ENCODE results near the gene PACRG. TPM values are rescaled to one million over a fixed set of nuclear protein-coding genes. Genes with fewer than 3 reads are reported as not detected.

The PACRG gene
- total RNA-seq, 4 donors from 2014 or later, result 0.95 to 1.3 TPM; not detected in 2

DNA sequence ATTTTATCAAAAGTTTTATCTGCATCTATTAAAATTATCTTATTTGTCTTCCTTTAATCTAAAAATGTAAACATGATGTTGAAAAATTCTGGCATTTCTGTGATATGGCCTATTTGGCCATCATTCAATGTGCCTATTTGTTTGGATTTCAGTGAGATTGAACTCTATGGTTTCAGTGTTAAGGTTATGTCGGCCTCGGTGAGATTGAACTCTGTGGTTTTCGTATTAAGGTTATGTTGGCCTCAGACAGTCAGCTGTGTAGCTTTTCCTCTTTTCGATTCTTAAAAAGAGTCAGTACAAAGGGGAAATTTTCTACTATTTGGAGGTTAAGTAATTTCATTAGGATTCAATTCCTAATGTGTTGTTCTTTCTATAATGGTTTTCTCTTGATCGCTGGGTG is 320.6 kb downstream of the PACRG start:
- intact Hi-C loops (cut with DNase I), result no loop called here
- 66 to 80% methylated on average over 5 of the region's 5 CpGs for WGBS, 2 donors
- no peaks in the 10 kb centered on the region for H3K27me3 ChIP-seq
- H3K4me1 ChIP-seq, result no peaks in the 10 kb centered on the region
- no peaks in the 10 kb centered on the region for H3K36me3 ChIP-seq
- DNase-seq, result no peak
- H3K9me3 ChIP-seq, result no peaks in the 10 kb centered on the region
- TF ChIP-seq POLR2A (IDR thresholded peaks at IDR 0.05), result no peak
- TF ChIP-seq, protein P1, sequence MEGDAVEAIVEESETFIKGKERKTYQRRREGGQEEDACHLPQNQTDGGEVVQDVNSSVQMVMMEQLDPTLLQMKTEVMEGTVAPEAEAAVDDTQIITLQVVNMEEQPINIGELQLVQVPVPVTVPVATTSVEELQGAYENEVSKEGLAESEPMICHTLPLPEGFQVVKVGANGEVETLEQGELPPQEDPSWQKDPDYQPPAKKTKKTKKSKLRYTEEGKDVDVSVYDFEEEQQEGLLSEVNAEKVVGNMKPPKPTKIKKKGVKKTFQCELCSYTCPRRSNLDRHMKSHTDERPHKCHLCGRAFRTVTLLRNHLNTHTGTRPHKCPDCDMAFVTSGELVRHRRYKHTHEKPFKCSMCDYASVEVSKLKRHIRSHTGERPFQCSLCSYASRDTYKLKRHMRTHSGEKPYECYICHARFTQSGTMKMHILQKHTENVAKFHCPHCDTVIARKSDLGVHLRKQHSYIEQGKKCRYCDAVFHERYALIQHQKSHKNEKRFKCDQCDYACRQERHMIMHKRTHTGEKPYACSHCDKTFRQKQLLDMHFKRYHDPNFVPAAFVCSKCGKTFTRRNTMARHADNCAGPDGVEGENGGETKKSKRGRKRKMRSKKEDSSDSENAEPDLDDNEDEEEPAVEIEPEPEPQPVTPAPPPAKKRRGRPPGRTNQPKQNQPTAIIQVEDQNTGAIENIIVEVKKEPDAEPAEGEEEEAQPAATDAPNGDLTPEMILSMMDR (IDR thresholded peaks at IDR 0.05), result no peak
- H3K4me3 ChIP-seq, result no peak overlapping the region
- H3K27ac ChIP-seq, result no peak overlapping the region

DNA sequence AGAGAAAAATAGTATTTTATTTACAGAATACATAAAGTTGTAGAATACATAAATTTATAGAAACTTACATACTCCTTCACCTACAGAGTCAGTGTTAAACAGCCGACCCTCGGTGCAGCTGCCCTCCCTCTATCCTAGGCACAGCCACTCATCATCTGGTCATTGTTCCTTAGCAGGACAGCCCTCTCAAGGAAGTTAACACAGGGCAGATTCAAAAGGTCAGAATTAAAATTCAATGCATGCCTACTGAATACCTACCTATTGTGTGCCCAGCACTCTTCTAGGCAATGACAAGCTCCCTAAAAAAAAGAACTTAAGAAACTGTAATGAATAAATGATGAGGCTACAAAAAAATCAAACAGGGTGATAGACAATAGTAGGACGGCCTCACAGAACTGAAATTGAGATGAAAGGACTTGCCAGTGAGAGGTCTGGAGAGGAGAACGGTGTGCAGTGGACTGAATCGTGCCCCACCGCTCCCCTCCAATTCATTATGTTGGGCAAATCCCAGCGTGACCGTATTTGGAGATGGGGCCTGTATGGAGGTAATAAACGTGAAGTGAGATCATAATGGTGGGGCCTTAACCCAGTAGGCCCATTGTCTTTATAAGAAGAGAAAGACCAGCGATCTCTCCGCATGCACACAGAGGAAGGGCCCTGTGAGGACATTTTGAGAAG is 326.0 kb downstream of the PACRG start:
- no peak for DNase-seq
- intact Hi-C loops (cut with DNase I), result no loop called here
- Histone ChIP-seq H3K9me3 (no peaks in the 10 kb centered on the region), H3K4me1 (no peaks in the 10 kb centered on the region), H3K27ac (no peak overlapping the region), H3K4me3 (no peak overlapping the region), H3K27me3 (no peaks in the 10 kb centered on the region), H3K36me3 (no peaks in the 10 kb centered on the region)
- 86 to 88% methylated on average over 11 of the region's 11 CpGs for WGBS, 2 donors
- no peak for TF ChIP-seq POLR2A (IDR thresholded peaks at IDR 0.05)

DNA sequence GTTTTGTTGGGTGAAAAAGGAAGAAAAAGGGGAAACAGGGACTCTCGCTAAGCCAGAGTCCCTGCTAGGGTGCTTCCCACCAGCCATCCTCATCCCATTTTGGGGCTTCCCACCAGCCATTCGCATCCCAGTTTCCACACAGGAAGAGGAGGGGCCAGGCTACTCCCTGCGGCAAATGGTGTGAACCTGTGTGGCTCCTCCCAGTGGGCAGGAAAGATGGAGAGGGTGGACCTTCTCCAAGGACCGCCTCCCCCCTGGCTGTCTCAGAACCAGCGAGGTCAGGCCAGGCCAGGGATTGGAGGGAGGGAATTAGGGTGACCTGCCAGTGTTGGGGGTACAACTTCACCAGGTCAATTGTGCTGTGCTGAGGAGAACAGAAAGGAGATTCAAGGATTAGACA is 326.9 kb downstream of the PACRG start:
- intact Hi-C loops (cut with DNase I), result no loop called here
- Histone ChIP-seq H3K9me3 (no peaks in the 10 kb centered on the region), H3K27ac (no peak overlapping the region), H3K4me3 (no peak overlapping the region), H3K36me3 (no peaks in the 10 kb centered on the region), H3K4me1 (no peaks in the 10 kb centered on the region), H3K27me3 (no peaks in the 10 kb centered on the region)
- TF ChIP-seq POLR2A (IDR thresholded peaks at IDR 0.05), result no peak
- TF ChIP-seq, protein P1 (IDR thresholded peaks at IDR 0.05), result no peak
- DNase-seq, result no peak
- 81 to 97% methylated on average over 2 to 3 of the region's 5 CpGs for WGBS, 2 donors

DNA sequence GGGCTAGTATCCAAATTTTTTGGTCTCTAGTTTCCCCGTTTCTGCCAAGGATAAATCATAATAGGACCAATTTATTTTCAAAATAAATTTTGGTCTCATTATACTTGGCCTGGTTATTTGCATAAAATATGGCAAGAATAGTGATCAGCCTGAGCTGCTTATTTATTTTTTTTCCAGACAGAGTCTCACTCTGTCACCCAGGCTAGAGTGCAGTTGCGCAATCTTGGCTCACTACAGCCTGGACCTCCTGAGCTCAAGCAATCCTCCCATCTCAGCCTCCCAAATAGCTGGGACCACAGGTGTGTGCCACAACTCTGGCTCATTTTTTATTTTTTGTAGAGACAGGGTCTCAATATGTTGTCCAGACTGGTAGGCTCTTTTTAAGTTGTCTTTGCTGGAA is 329.5 kb downstream of the PACRG start:
- Histone ChIP-seq H3K4me3 (no peak overlapping the region), H3K27me3 (no peaks in the 10 kb centered on the region), H3K27ac (no peak overlapping the region), H3K36me3 (no peaks in the 10 kb centered on the region), H3K9me3 (no peaks in the 10 kb centered on the region), H3K4me1 (no peaks in the 10 kb centered on the region)
- WGBS, 2 donors, result 73 to 78% methylated on average over 2 of the region's 2 CpGs
- intact Hi-C loops (cut with DNase I), result no loop called here
- no peak for TF ChIP-seq POLR2A (IDR thresholded peaks at IDR 0.05)
- no peak for DNase-seq

DNA sequence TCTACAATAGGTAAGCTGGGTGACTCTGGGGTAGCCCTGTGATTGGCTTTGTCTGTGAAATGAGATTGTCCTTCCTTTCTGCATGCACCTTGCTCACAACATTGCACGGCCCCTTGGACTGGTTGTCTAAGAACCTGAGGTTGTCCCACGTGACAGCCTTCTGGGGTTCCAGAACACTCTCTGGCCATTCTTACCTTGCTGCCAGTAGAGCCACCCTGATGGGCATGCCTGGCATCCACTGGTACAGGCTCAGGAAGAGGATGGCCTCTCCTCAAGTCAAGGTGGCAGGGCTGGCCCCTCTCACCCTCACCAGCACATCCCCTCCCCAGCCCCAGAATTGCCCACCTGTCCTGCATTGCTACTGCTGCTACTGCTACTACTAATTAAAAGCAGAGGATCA is 335.0 kb downstream of the PACRG start:
- WGBS, 2 donors, result 83 to 86% methylated on average over 1 to 2 of the region's 2 CpGs
- Histone ChIP-seq H3K27me3 (no peaks in the 10 kb centered on the region), H3K4me3 (no peak overlapping the region), H3K4me1 (no peaks in the 10 kb centered on the region), H3K36me3 (no peaks in the 10 kb centered on the region), H3K27ac (no peak overlapping the region), H3K9me3 (no peaks in the 10 kb centered on the region)
- DNase-seq, result no peak
- TF ChIP-seq, protein P1 (IDR thresholded peaks at IDR 0.05), result no peak
- no peak for TF ChIP-seq POLR2A (IDR thresholded peaks at IDR 0.05)
- intact Hi-C loops (cut with DNase I), result no loop called here

DNA sequence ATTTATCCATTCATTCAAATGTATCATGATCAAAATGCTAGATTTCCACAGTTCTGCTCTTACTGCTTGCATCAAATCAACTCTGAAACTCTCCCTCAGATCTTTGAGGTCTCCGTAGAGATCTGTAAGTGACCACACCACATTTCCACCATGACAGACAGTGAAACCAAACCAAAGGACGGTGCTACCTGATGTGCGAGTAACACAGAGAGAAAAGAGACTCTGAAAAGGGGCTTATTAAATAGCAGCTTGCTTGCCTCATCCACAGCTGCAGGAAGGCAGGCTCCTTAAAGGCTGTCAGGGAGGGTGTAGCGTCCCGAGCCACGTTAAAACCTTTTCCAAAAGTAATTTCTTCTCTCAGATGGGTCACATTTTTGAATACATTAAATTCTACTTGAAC is 335.8 kb downstream of the PACRG start:
- no peak overlapping the region for H3K27ac ChIP-seq

More for the DNA sequence above, 335.8 kb downstream of the PACRG start:
- DNase-seq, result no peak
- intact Hi-C loops (cut with DNase I), result no loop called here
- Histone ChIP-seq H3K9me3 (no peaks in the 10 kb centered on the region), H3K4me1 (no peaks in the 10 kb centered on the region), H3K36me3 (no peaks in the 10 kb centered on the region), H3K4me3 (no peak overlapping the region), H3K27me3 (no peaks in the 10 kb centered on the region)
- no peak for TF ChIP-seq POLR2A (IDR thresholded peaks at IDR 0.05)
- TF ChIP-seq, protein P1 (IDR thresholded peaks at IDR 0.05), result no peak
- WGBS, 2 donors, result 85 to 86% methylated on average over 6 of the region's 6 CpGs
